Measurements from ENCODE around the gene USP5. TPM values are rescaled to one million over a fixed set of nuclear protein-coding genes. Genes with fewer than 3 reads are reported as not detected.

USP5 gene
- total RNA-seq, 1 experiment from 2014 or later: 175 TPM

Other genes with a start within 250 kb of the USP5 start
- 342 TPM for gene CHD4, start 244.8 kb upstream of the USP5 start, total RNA-seq (2021; ENCODE audit: unreplicated experiment)
- 5.2 TPM for gene LPAR5, start 216.2 kb upstream of the USP5 start, total RNA-seq (2021; ENCODE audit: unreplicated experiment)
- 1.0 TPM for gene ACRBP, start 204.7 kb upstream of the USP5 start, total RNA-seq (2021; ENCODE audit: unreplicated experiment)
- 17.9 TPM for gene ING4, start 189.0 kb upstream of the USP5 start, total RNA-seq (2021; ENCODE audit: unreplicated experiment)
- 73.4 TPM for gene ZNF384, start 162.8 kb upstream of the USP5 start, total RNA-seq (2021; ENCODE audit: unreplicated experiment)
- gene PIANP, start 151.3 kb upstream of the USP5 start, total RNA-seq (2021; ENCODE audit: unreplicated experiment): not detected
- 67.8 TPM for gene COPS7A, start 128.1 kb upstream of the USP5 start, total RNA-seq (2021; ENCODE audit: unreplicated experiment)
- 309 TPM for gene MLF2, start 99.0 kb upstream of the USP5 start, total RNA-seq (2021; ENCODE audit: unreplicated experiment)
- 494 TPM for gene PTMS, start 85.8 kb upstream of the USP5 start, total RNA-seq (2021; ENCODE audit: unreplicated experiment)
- gene LAG3, start 79.6 kb upstream of the USP5 start, total RNA-seq (2021; ENCODE audit: unreplicated experiment): 3.3 TPM
- gene CD4, start 62.6 kb upstream of the USP5 start, total RNA-seq (2021; ENCODE audit: unreplicated experiment): 0.42 TPM
- 2.3 TPM for gene GPR162, start 30.3 kb upstream of the USP5 start, total RNA-seq (2021; ENCODE audit: unreplicated experiment)
- gene P3H3, start 23.7 kb upstream of the USP5 start, total RNA-seq (2021; ENCODE audit: unreplicated experiment): 32.2 TPM
- 8.7 TPM for gene GNB3, start 11.2 kb upstream of the USP5 start, total RNA-seq (2021; ENCODE audit: unreplicated experiment)
- gene CDCA3, start 864 bp upstream of the USP5 start, total RNA-seq (2021; ENCODE audit: unreplicated experiment): 63.0 TPM
- 1,068 TPM for gene TPI1, start 15.4 kb downstream of the USP5 start, total RNA-seq (2021; ENCODE audit: unreplicated experiment)
- 10.0 TPM for gene SPSB2, start 21.2 kb downstream of the USP5 start, total RNA-seq (2021; ENCODE audit: unreplicated experiment)
- 8.0 TPM for gene LRRC23, start 52.7 kb downstream of the USP5 start, total RNA-seq (2021; ENCODE audit: unreplicated experiment)
- 117 TPM for gene ENO2, start 62.4 kb downstream of the USP5 start, total RNA-seq (2021; ENCODE audit: unreplicated experiment)
- gene ATN1, start 75.8 kb downstream of the USP5 start, total RNA-seq (2021; ENCODE audit: unreplicated experiment): 104 TPM
- not detected for gene RNU7-1, start 91.7 kb downstream of the USP5 start, total RNA-seq (2021; ENCODE audit: unreplicated experiment)
- gene C12orf57, start 91.9 kb downstream of the USP5 start, total RNA-seq (2021; ENCODE audit: unreplicated experiment): 202 TPM
- 47.7 TPM for gene PTPN6, start 99.2 kb downstream of the USP5 start, total RNA-seq (2021; ENCODE audit: unreplicated experiment)
- gene PHB2, start 118.5 kb downstream of the USP5 start, total RNA-seq (2021; ENCODE audit: unreplicated experiment): 466 TPM
- 111 TPM for gene EMG1, start 118.8 kb downstream of the USP5 start, total RNA-seq (2021; ENCODE audit: unreplicated experiment)
- 45.8 TPM for gene LPCAT3, start 166.3 kb downstream of the USP5 start, total RNA-seq (2021; ENCODE audit: unreplicated experiment)
- 2.4 TPM for gene C1S, start 208.6 kb downstream of the USP5 start, total RNA-seq (2021; ENCODE audit: unreplicated experiment)
- gene C1R, start 240.3 kb downstream of the USP5 start, total RNA-seq (2021; ENCODE audit: unreplicated experiment): 4.3 TPM